Middle frontal gyrus (tissue), 1 donor: ENCODE results near the gene STARD3.
"Not testable (repeated sequence)": the region's sequence is repeated elsewhere in the genome, so short reads cannot be mapped to it uniquely, and the experiment has no call there.

Experiments
- DNase-seq: peaks from one replicate; pipeline ENCODE4 v3.0.0-alpha.2; 2015; ENCODE audit warnings: low spot score; ENCODE audit errors: extremely low spot score

The STARD3 gene

GRCh38 chr17:39687546-39688474, 50.9 kb downstream of the STARD3 start, which contains the start of gene PGAP3:
PGAP3 (minus strand) TSS chr17:39688057; CDS start chr17:39688014, 43 bp downstream.
- DNase-seq: peak; percentile 81

DNA sequence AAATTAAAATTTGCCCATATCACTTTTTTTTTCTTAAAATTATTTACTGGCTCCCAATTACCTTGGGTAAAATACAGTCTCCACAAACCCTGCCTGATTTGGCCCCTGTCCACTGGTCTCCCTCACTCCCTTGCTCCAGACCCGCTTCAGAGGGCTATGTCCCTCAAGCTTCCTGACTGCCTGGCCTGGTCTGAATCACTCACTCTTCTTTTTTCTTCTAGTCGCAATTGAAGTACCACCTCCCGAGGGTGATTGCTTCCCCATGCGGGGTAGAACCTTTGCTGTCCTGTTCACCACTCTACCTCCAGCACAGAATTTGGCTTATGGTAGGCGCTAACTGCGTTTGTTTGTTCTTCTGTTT, 51.5 kb downstream of the STARD3 start:
- DNase-seq: no peak

DNA sequence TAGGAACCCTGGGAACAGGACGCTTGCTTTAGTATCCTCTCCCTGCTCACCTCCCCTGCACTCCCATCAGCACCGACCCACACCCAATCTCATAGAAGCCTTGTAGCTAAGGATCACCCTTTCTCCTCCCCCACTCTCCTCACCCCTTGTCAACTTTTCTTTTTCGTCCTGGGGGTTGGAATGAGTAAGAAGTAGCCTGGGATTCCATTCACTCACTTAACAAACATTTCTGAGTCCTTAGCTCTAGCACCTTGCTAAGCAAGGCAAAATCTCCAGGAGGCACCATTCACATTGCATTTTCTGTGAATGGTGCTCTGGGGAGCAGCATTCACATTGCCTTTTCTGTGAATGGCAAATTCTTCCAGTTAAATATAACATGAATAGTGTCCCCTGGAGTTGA, 52.0 kb downstream of the STARD3 start:
- no peak for DNase-seq

DNA sequence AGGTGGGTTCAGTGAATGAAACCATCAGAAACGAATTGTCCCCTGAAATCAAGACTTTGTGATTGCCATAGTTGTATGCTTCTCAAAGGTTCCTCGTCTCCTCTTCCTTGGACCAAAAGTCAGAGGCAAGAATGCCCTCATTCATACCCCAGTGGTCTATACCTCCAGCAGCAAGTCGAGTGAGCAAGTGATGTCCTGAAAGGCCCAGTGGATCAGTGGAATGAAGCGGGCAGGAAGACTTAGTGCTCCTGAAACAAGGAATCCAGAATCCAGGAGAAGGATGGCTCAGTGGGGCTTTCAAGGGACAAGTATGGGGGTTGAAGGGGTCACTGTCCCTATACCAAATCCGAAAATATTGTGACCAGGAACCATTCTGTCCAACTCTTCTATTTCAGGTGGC, 57.6 kb downstream of the STARD3 start:
- no peak for DNase-seq

DNA sequence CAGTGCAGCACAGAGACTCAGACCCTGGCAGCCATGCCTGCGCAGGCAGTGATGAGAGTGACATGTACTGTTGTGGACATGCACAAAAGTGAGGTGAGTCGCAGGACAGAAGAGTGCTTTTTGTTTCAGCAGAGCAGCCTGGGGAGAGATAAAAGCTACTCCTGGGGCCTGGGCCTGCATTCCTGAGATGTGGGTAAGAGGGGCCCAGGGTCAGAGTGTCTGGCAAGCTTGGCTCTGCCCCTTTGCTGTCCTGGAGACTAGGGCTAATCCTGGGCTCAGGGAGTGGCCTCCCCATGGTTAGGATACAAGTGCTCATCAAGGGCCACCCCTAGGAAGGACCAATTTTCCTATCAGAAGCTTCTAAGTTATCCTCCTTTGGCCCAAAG, 58.1 kb downstream of the STARD3 start:
- DNase-seq: no peak

DNA sequence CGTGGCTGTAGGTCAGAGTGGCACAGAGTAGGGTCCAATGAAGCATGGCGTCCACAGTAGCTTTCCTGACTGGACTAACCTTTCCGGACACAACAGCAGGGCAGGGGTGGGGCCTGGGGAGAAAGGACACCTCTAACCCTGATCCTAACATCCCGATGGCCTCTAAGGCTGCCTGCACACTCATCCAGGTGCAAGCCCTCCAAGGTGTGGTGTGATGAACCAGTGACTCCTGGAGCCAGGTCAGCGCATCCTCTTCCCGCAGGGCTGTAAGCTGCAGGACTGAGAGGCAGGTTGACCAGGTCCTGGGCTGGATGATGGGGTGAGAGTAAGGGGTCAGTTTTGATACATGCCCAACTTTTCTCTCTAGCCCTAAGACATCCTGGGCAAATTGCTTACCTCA, 59.8 kb downstream of the STARD3 start:
- DNase-seq: no peak

- no peak for DNase-seq
These were observed 61.0 kb downstream of the STARD3 start for GRCh38 chr17:39697961-39698360.

GRCh38 chr17:39699157-39699817, 62.3 kb downstream of the STARD3 start:
- not testable (repeated sequence) for DNase-seq

GRCh38 chr17:39699818-39700147, 62.8 kb downstream of the STARD3 start, which contains the start of gene ERBB2:
ERBB2 (plus strand) TSS chr17:39700064; CDS start chr17:39700239, 175 bp downstream.
- DNase-seq: no peak

DNA sequence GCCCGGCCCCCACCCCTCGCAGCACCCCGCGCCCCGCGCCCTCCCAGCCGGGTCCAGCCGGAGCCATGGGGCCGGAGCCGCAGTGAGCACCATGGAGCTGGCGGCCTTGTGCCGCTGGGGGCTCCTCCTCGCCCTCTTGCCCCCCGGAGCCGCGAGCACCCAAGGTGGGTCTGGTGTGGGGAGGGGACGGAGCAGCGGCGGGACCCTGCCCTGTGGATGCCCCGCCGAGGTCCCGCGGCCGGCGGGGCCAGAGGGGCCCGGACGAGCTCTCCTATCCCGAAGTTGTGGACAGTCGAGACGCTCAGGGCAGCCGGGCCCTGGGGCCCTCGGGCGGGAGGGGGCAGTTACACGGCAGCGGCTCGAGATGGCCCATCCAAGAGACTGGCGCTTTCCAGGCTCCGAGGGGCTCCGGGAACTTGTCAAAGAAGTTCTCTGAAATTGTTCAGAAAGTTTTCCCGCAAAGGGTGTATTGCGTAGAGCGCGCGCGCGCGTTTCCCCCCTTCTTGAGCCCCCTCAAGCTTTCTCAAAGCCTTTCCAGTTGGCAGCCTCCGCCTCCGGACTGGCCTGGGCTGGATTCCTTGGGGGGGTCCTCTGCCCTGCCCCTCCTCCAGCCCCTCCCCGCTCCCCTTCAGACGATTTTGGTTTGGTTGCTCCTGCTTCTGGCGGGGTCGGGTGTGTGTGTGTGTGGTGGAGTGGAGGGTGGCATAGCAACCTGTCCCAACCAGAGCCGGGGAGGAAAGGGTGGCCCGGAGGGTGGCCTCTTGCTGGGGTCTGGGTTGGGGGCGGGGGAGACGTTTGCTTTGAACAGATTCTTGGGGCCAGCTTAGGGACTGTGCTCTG, 63.4 kb downstream of the STARD3 start:
- no peak for DNase-seq

- no peak for DNase-seq
These were observed 64.3 kb downstream of the STARD3 start for GRCh38 chr17:39701012-39701783.

- no peak for DNase-seq
These were observed 65.0 kb downstream of the STARD3 start for GRCh38 chr17:39701784-39702422.

GRCh38 chr17:39702901-39703893, 66.3 kb downstream of the STARD3 start:
- no peak for DNase-seq

DNA sequence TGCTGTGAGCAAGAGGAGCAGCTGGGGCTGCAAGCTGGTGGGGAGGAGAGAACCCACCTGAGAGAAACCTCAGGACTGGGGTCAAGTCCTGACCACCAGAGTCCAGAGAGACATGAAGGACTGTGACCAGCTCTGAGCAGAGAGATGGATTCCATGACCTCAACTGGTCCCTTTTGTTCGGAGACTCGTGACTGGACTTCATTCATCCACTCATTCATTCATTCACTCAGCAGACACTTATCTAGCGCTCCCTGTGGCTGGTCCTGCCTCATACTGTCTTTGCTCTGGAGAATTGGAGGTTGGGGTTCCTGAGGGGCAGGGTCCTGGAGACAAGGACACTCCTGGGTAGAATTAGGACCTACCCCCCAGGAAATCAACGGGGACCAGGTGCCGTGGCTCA, 67.0 kb downstream of the STARD3 start:
- DNase-seq: no peak

DNA sequence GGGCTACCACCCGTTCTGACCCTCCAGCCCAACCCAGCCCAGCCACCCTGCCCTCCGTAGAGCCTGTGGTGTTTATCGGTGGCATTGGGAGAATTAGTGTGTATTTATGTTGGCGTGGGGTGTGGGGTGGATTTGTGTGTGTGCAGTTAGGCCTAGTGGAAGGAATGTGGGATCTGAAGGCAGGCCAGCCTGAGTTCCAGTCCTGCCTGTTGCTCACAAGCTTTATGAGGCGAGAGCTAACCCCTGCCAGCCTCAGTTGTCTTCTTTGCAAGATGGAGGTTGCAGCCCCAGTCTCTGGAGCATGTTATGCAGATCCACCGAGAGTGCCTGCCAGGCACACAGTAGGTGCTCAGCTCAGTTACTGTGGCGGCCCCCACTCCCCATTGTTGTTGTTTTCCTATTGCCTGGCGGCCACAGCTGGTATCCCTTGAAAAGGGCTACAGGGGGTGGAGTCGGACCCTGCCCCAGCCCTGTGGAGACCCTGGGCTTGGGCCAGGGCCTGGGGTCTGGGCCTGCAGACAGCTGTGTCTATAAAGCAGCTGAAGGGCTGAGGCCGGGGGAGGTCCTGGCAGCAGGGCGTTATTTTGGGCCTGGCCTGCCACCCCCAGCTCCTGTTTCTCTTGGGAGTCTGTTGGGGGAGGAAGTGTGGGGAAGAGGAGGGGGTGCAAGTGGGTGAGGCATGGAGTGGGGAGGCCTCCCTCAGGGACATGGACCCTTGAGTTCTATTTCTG, 68.0 kb downstream of the STARD3 start:
- no peak for DNase-seq

- DNase-seq: no peak
These were observed 68.9 kb downstream of the STARD3 start for GRCh38 chr17:39705786-39706348.

GRCh38 chr17:39706383-39706782, 69.4 kb downstream of the STARD3 start:
- no peak for DNase-seq

GRCh38 chr17:39706921-39707337, 70.0 kb downstream of the STARD3 start:
- no peak for DNase-seq
